Measurements from ENCODE around the gene STK25. TPM values are rescaled to one million over a fixed set of nuclear protein-coding genes. Genes with fewer than 3 reads are reported as not detected.
A peak's percentile ranks its signal among the peaks of the same experiment; 100 is the strongest.

Gene STK25
- polyA plus RNA-seq, 6 donors from 2014 or later, result 82.2 to 148 (median 87.7) TPM

DNA sequence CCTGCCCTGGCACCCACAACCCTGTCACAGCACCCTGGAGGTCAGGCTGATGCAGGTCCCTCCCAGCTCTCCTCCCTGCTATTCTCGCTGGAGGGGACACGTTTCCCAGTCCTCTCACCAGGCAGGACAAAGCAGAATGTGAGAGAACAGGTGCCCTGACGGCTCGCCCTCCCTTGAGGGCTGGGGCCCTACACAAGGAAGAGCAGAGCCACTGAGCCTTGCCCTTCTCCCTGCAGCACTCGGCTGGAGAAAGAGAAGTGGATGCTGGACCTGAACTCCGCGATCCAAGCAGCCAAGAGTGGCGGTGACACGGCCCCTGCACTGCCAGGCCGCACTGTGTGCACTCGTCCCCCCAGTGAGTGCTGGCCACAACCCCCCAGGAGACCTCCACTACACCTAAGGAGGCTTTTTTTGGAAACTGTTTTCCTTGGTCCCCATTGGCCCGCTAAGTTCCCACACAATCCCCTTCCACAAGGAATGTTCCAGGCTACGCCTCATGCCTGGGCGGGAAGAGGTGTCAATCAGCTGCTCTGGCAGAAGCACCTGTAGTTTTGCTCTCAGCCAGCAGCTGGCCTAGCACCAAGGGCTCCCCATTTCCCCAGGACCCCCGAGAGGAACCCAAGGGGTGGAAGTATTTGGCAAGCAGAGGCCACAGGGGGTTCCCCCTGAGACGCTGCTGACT, 17.4 kb downstream of the STK25 start:
- ATAC-seq (ENCODE audit: low read depth in 2 of 2) (no peak), DNase-seq (no peak)
- no peaks in the 10 kb centered on the region for H3K9me3 Mint-ChIP-seq
- H3K36me3 Mint-ChIP-seq, result peaks cover 6 to 10% of the 10 kb centered on the region in 2 donors
- no peak overlapping the region for H3K4me3 Mint-ChIP-seq
- H3K27me3 Mint-ChIP-seq, result no peaks in the 10 kb centered on the region
- H3K4me1 Mint-ChIP-seq, result peaks cover 0 to 5% (median 0%) of the 10 kb centered on the region in 3 donors
- no peak overlapping the region for H3K27ac Mint-ChIP-seq

GRCh38 chr2:241489733-241490680, 18.4 kb downstream of the STK25 start:
- H3K4me3 Mint-ChIP-seq, result no peak overlapping the region
- ATAC-seq (ENCODE audit: low read depth in 2 of 2), result no peak
- no peak for DNase-seq
- H3K27ac Mint-ChIP-seq, result peak overlapping the region in 4 of 6 donors; percentile 8 to 53 (median 40)
- H3K27me3 Mint-ChIP-seq, result no peaks in the 10 kb centered on the region
- no peaks in the 10 kb centered on the region for H3K9me3 Mint-ChIP-seq
- peaks cover 6 to 10% of the 10 kb centered on the region in 2 donors for H3K36me3 Mint-ChIP-seq
- peaks cover 0 to 5% (median 2%) of the 10 kb centered on the region in 3 donors for H3K4me1 Mint-ChIP-seq

GRCh38 chr2:241489088-241489487, 19.3 kb downstream of the STK25 start:
- Mint-ChIP-seq H3K27ac (peak overlapping the region in 1 of 6 donors; percentile 18), H3K4me3 (no peak overlapping the region), H3K9me3 (no peaks in the 10 kb centered on the region), H3K4me1 (peaks cover 0 to 11% (median 4%) of the 10 kb centered on the region in 3 donors), H3K36me3 (peaks cover 14 to 15% of the 10 kb centered on the region in 2 donors), H3K27me3 (no peaks in the 10 kb centered on the region)
- ATAC-seq (ENCODE audit: low read depth in 2 of 2), result no peak
- DNase-seq, result no peak

- H3K9me3 Mint-ChIP-seq, result no peaks in the 10 kb centered on the region
- ATAC-seq (ENCODE audit: low read depth in 2 of 2) (no peak), DNase-seq (no peak)
- peaks cover 16% of the 10 kb centered on the region in 2 donors for H3K36me3 Mint-ChIP-seq
- H3K27me3 Mint-ChIP-seq, result no peaks in the 10 kb centered on the region
- no peak overlapping the region for H3K4me3 Mint-ChIP-seq
- H3K4me1 Mint-ChIP-seq, result peaks cover 0 to 6% (median 4%) of the 10 kb centered on the region in 3 donors
- H3K27ac Mint-ChIP-seq, result peak overlapping the region in 3 of 6 donors; percentile 3 to 66 (median 49)
These were observed 23.0 kb downstream of the STK25 start for GRCh38 chr2:241485172-241485911.

DNA sequence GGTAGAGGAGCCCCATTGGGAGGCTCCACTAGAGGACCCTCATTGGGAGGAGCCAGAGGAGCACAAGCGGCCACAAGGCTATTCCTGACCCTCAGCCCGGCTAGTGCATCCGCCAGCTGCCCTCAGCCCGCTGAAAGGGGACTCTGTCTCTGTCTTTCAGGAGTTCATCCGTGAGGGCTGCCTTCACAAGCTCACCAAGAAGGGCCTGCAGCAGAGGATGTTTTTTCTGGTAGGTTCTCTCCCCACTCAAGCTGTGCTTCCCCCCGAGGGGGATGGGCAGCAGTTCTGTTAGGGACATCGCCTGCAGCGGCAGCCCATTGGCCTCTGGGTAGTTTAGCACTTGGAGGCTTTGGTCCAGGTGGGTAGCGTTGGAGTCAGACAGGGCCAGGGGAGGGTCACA, 25.1 kb downstream of the STK25 start:
- H3K4me1 Mint-ChIP-seq, result peaks cover 0 to 6% (median 4%) of the 10 kb centered on the region in 3 donors
- no peak overlapping the region for H3K4me3 Mint-ChIP-seq
- no peak for ATAC-seq (ENCODE audit: low read depth in 2 of 2)
- no peaks in the 10 kb centered on the region for H3K9me3 Mint-ChIP-seq
- H3K27me3 Mint-ChIP-seq, result no peaks in the 10 kb centered on the region
- no peak for DNase-seq
- no peak overlapping the region for H3K27ac Mint-ChIP-seq
- peaks cover 17 to 19% of the 10 kb centered on the region in 2 donors for H3K36me3 Mint-ChIP-seq

DNA sequence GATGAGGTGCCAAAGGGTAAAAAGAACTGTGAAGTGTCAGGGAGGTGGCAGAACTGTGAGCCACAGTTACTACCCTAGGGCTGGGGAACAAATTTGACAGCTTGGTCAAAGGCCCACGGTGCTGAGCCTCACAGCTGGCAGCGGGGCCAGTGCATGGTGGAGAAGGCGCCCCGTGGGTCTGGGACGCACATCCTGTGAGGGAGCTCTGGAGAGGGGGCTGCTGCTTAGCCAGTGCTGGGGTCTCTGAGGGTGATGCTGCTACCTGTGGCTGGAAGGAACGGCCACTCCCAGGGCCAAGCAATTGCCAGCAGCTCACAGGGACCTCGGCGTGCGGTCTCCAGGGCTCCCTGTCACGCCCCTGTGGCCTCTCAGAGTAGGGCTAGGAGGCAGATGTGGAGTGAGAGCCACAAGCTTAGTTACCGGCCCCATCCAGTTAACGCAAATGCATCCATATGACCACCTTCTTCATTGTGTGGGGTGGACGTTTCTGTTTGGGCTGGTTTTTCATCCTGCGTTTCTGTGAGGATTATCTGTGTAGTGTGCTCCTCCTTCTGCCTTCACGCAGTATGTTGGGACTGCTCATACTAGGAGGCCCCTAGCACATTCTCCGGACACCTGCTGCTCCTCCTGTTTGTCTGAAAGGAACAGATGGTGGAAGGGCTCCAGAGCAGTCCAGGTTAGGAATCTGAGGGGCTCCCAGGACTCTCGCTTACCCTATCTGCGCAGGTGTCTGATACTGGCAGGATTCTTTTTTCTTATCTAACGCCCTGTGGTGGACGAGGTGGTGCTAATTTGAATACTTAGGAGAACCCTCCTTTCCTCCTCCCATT, 26.0 kb downstream of the STK25 start:
- H3K9me3 Mint-ChIP-seq, result no peaks in the 10 kb centered on the region
- no peaks in the 10 kb centered on the region for H3K27me3 Mint-ChIP-seq
- DNase-seq, result no peak
- H3K4me3 Mint-ChIP-seq, result no peak overlapping the region
- H3K27ac Mint-ChIP-seq, result peak overlapping the region in 1 of 6 donors; percentile 22
- peaks cover 0 to 6% (median 4%) of the 10 kb centered on the region in 3 donors for H3K4me1 Mint-ChIP-seq
- no peak for ATAC-seq (ENCODE audit: low read depth in 2 of 2)
- peaks cover 22 to 24% of the 10 kb centered on the region in 2 donors for H3K36me3 Mint-ChIP-seq

DNA sequence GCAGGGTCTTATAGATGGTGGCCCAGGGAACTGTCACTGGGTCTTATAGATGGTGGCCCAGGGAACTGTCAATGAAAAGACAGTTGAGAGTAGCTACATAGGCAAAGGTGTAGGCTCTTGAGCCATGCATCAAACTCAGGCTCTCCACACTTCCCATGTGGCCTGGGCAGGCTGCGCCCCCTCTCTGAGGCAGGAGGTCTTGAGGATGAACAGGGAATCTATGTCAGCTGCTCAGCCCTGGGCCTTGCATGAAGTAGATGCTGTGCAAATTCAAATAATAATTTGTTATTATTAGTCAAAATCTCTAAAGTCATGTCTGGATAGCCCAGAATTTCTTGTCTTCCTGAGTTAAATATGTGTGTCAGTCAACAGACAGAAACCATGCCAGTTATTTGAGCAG, 26.7 kb downstream of the STK25 start:
- Mint-ChIP-seq H3K27me3 (no peaks in the 10 kb centered on the region), H3K9me3 (no peaks in the 10 kb centered on the region), H3K4me1 (peaks cover 0 to 6% (median 4%) of the 10 kb centered on the region in 3 donors), H3K27ac (peak overlapping the region in 1 of 6 donors; percentile 22), H3K4me3 (no peak overlapping the region), H3K36me3 (peaks cover 20 to 31% of the 10 kb centered on the region in 2 donors)
- no peak for DNase-seq
- no peak for ATAC-seq (ENCODE audit: low read depth in 2 of 2)

DNA sequence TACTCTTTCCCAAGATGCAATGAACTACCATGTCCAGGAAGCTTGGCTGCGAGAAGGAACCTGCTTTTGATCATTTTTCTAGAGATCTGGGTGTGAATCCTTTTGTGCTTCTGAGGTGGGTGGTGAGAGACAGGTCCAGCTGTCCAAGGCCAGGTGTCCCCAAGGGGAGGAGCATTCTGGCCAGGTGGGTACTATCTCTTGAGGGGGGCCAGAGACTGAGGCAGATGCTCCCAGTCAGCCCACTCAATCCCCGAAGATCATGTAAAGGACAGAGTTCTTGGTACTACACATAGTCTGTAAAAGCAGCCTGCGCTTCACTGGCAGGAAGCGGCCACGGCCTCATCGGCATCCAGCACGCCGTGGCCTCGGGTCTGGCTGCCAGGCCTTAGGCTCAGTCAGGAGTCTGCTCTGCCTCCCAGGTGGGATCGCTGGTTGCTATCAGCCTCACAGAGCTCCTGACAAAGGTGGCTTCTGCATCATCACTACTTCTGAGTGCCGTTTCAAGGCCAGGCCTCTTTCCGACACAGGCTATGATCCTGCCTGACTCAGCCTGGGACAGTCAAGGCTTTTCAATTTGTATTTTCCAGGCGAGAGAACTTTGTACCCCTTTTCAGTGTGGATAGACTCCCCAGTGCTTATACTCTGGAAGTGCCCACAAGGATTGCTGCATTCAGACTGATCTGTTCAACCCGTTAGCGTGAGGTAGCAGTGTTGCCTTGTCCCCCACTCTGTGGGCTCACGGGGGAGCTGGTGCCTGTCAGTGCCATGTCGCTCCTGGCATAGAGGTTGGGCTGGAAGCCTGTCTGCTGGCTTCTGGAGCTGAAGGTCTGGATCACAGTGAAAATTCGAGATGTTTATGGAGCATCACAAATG, 29.1 kb downstream of the STK25 start:
- H3K27me3 Mint-ChIP-seq, result no peaks in the 10 kb centered on the region
- peaks cover 15 to 25% of the 10 kb centered on the region in 2 donors for H3K36me3 Mint-ChIP-seq
- H3K9me3 Mint-ChIP-seq, result no peaks in the 10 kb centered on the region
- H3K4me1 Mint-ChIP-seq, result peaks cover 0 to 1% (median 0%) of the 10 kb centered on the region in 3 donors
- no peak overlapping the region for H3K27ac Mint-ChIP-seq
- ATAC-seq (ENCODE audit: low read depth in 2 of 2), result no peak
- DNase-seq, result no peak
- H3K4me3 Mint-ChIP-seq, result peak overlapping the region in 1 of 8 donors; percentile 9

- no peak overlapping the region for H3K4me3 Mint-ChIP-seq
- no peaks in the 10 kb centered on the region for H3K27me3 Mint-ChIP-seq
- H3K27ac Mint-ChIP-seq, result no peak overlapping the region
- peaks cover 11 to 21% of the 10 kb centered on the region in 2 donors for H3K36me3 Mint-ChIP-seq
- no peaks in the 10 kb centered on the region for H3K9me3 Mint-ChIP-seq
- ATAC-seq (ENCODE audit: low read depth in 2 of 2) (no peak), DNase-seq (no peak)
- H3K4me1 Mint-ChIP-seq, result no peaks in the 10 kb centered on the region
These were observed 30.2 kb downstream of the STK25 start for GRCh38 chr2:241478166-241478565.

DNA sequence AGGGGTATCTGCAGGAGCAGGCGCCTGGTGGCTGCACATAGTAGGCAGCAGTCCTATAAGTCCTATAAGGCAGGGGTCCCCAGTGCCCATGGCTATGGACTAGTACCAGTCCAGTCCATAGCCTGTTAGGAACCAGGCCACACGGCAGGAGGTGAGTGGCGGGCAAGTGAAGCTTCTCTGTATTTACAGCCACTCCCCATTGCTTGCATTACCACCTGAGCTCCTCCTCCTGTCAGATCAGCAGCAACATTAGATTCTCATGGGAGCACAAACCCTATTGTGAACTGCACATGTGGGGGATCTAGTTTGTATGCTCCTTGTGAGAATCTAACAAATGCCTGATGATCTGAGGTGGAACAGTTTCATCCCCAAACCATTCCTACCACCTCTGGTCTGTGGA, 33.1 kb downstream of the STK25 start:
- Mint-ChIP-seq H3K36me3 (peaks cover 25 to 29% of the 10 kb centered on the region in 2 donors), H3K4me3 (no peak overlapping the region), H3K9me3 (no peaks in the 10 kb centered on the region), H3K27me3 (peaks cover 0 to 15% (median 0%) of the 10 kb centered on the region in 3 donors), H3K4me1 (peaks cover 0 to under 1% (median 0%) of the 10 kb centered on the region in 3 donors), H3K27ac (no peak overlapping the region)
- DNase-seq (no peak), ATAC-seq (ENCODE audit: low read depth in 2 of 2) (no peak)

GRCh38 chr2:241473399-241473798, 35.0 kb downstream of the STK25 start:
- peaks cover 0 to 15% (median 0%) of the 10 kb centered on the region in 3 donors for H3K27me3 Mint-ChIP-seq
- peak overlapping the region in 1 of 6 donors; percentile 37 for H3K27ac Mint-ChIP-seq
- no peak overlapping the region for H3K4me3 Mint-ChIP-seq
- H3K9me3 Mint-ChIP-seq, result no peaks in the 10 kb centered on the region
- H3K36me3 Mint-ChIP-seq, result peaks cover 22% of the 10 kb centered on the region in 2 donors
- peaks cover 0 to 2% (median 0%) of the 10 kb centered on the region in 3 donors for H3K4me1 Mint-ChIP-seq
- DNase-seq, result no peak
- ATAC-seq (ENCODE audit: low read depth in 2 of 2), result no peak

GRCh38 chr2:241469746-241470145, 38.6 kb downstream of the STK25 start:
- H3K4me1 Mint-ChIP-seq, result peaks cover 0 to 2% (median 0%) of the 10 kb centered on the region in 3 donors
- no peak overlapping the region for H3K27ac Mint-ChIP-seq
- H3K27me3 Mint-ChIP-seq, result peaks cover 0 to 15% (median 0%) of the 10 kb centered on the region in 3 donors
- DNase-seq (no peak), ATAC-seq (ENCODE audit: low read depth in 2 of 2) (no peak)
- H3K9me3 Mint-ChIP-seq, result no peaks in the 10 kb centered on the region
- H3K4me3 Mint-ChIP-seq, result no peak overlapping the region
- peaks cover 8 to 14% of the 10 kb centered on the region in 2 donors for H3K36me3 Mint-ChIP-seq

All from naive B cell (primary cell).